GM19193 (cell line): ENCODE data around the gene NEGR1.

ENCODE experiments used
- POLR2A ChIP-seq: IDR thresholded peaks from 4 replicates; pipeline ENCODE4 v1.6.1; 2011; ENCODE audit not compliant: insufficient read depth, insufficient read length; ENCODE audit errors: extremely low read depth

The NEGR1 gene

DNA sequence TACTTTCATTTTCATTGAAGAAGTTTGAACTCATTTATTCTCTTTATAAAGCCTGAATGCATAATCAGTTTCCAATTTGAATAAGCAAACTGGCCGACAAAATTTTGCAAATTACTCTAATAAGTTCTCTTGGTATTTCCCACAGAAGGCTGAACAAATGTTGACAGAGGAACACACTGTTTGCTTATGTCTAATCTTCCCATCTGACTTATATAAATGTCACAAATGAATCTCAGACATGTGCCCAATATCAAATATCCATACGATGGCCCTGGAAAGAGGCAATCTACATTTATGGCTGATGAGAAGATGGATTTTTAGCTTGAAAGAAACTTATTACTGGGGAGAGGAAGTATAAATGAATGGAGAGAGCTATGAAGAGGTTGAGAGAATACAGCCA is 820.9 kb downstream of the NEGR1 start:
- TF ChIP-seq POLR2A = no peak

DNA sequence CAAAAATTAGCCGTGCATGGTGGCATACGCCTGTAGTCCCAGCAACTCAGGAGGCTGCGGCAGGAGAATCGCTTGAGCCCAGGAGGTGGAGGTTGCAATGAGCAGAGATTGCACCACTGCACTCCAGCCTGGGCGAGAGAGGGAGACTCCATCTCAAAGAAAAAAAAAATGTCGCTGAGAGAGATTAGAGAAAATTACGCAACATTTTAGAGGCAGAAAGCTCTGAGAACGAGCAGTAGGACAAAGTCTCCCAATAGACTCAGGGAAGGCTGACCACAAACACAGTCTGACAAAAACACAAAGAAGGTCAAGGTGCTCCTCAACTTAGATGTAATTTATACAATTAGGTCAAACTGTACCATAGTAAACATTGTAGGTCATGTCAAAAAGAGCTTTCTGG is 833.9 kb downstream of the NEGR1 start:
- TF ChIP-seq POLR2A = no peak

- TF ChIP-seq POLR2A = no peak
These were observed 843.7 kb downstream of the NEGR1 start for GRCh38 chr1:71438626-71439025.

GRCh38 chr1:71435951-71436350 is 846.4 kb downstream of the NEGR1 start:
- TF ChIP-seq POLR2A = no peak

DNA sequence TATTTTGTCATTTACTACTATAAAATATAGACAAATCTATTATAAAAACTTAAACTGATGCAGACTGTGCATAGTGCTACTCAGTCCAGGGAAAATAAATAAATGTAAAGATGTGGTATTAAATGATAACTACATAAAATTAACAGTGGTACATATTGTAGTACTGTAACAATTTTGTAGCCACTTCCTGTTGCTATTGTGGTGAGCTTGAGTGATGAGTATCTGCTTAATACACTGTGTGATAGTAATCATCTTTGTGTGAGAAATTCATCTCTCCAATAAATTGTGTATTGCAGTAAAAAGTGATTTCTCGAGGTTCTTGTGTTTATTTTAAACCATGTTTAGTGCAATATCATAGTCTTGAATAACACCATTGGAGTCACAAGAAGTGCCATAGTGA is 848.1 kb downstream of the NEGR1 start:
- no peak for TF ChIP-seq POLR2A

- no peak for TF ChIP-seq POLR2A
These were observed 854.3 kb downstream of the NEGR1 start for GRCh38 chr1:71428029-71428428.

GRCh38 chr1:71427066-71427465 is 855.3 kb downstream of the NEGR1 start:
- TF ChIP-seq POLR2A = no peak

- no peak for TF ChIP-seq POLR2A
These were observed 857.8 kb downstream of the NEGR1 start for GRCh38 chr1:71424536-71424935.

GRCh38 chr1:71422221-71422620 is 860.1 kb downstream of the NEGR1 start:
- no peak for TF ChIP-seq POLR2A

DNA sequence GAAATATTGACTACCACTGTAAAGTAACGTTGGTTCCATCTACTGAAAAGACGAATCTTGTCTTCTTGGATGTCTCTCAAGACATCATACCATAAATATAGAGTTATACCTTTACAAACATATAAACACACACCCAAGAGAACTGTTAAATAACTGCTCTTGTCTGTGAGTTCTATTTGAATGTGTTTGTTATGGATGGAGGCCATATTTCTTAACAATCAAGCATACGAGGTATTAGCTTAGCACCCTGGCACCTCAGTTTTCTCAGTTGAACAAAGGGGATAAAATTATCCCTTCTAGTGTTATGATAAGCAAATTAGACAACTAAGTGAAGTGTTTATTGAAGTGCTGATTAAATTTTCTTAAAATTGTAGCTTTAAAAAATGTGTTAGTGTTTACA is 864.9 kb downstream of the NEGR1 start:
- no peak for TF ChIP-seq POLR2A

GRCh38 chr1:71414179-71414578 is 868.2 kb downstream of the NEGR1 start:
- no peak for TF ChIP-seq POLR2A

DNA sequence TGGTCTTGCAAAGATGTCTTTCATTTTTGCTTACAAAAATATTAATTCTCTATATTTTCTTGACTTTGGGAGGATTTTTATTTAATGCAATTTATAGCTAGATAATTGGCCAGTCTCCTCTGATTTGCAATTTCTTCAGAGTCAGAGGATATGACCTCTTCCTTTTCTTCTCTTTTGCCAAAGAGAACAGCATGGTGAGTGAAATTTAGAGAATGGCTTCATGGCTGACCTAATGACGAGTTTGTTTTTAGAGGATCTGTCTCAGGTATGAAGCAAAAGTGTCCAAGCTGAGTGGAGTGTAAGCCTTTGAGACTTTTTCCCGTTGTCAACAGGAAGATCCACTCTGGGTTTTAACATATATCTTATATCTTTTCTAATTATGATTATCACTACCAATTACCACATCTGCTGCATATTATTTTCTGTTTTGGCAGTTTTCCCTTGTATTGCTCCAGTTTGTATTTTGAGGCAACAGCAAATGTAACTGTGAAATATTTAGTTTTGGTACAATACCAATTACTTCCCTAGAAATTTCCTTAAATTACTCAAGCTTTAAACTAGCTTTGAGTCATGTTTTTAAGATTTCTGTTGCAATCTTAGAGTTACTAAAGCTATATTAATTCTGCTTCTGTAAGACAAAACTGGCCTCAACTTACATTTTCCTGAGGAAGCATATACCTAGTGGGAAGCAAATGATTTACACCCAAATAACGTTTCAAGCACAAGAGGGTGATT is 868.7 kb downstream of the NEGR1 start:
- no peak for TF ChIP-seq POLR2A

GRCh38 chr1:71400050-71400449 is 882.3 kb downstream of the NEGR1 start:
- no peak for TF ChIP-seq POLR2A

- TF ChIP-seq POLR2A = no peak
These were observed 882.7 kb downstream of the NEGR1 start for GRCh38 chr1:71399594-71399993.

- no peak for TF ChIP-seq POLR2A
These were observed 889.0 kb downstream of the NEGR1 start for GRCh38 chr1:71393301-71393700.

- TF ChIP-seq POLR2A = no peak
These were observed 891.8 kb downstream of the NEGR1 start for GRCh38 chr1:71390518-71390917.

DNA sequence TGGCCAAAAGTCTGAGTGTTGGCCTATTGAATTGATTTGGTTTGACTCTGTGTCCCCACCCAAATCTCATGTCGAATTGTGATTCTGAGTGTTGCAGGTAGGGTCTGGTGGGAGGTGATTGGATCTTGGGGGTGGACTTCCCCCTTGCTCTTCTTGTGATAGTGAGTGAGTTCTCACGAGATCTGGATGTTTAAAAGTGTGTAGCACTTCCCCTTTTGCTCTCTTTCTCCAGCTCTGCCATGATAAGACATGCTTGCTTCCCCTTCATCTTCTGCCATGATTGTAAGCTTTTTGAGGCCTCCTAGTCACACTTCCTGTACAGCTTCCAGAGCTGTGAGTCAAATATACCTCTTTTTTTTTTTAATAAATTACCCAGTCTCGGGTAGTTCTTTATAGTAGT is 904.5 kb downstream of the NEGR1 start:
- TF ChIP-seq POLR2A = no peak
